SK-N-DZ (cell line): ENCODE measurements around the gene ADPRHL1.
"Not testable (repeated sequence)": the region's sequence is repeated elsewhere in the genome, so short reads cannot be mapped to it uniquely, and the experiment has no call there.

Experiments used
- DNase-seq: peaks from one replicate; pipeline ENCODE4 v3.0.0-alpha.2; 2015; ENCODE audit warnings: low spot score

Gene ADPRHL1

GRCh38 chr13:113373811-113374485 lies 79.3 kb downstream of the ADPRHL1 start:
- no peak for DNase-seq

DNA sequence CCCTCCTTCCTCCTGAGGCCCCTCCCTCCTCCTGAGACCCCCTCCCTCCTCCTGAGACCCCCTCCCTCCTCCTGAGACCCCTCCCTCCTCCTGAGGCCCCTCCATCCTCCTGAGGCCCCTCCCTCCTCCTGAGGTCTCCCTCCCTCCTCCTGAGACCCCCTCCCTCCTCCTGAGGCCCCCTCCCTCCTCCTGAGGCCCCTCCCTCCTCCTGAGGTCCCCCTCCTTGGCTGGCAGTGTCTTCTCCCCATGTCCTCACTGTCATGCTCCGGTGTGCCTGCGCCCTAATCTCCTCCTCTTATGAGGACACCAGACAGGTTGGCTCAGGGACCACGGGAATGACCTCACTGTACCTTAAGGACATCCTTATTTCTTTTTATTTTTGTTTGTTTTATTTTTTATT lies 81.6 kb downstream of the ADPRHL1 start:
- not testable (repeated sequence) for DNase-seq

DNA sequence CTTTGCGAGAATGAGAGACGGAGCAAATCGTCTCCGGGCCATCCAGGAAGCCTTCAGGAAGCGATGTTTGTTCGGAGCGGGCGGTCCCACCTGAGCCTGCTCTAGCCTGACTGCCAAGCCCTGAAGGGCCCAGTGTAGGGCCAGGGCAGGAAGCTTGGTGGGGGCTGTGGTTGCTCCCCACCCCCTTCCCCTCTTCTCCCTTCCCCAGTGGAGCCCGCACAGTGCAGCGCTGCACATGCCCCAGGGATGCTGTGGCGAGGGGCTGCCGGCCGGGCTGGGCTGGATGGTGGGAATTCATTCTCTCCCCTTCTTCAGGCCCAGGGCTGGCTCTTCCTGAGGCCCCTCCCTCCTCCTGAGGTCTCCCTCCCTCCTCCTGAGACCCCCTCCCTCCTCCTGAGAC lies 82.2 kb downstream of the ADPRHL1 start:
- DNase-seq: no peak

DNA sequence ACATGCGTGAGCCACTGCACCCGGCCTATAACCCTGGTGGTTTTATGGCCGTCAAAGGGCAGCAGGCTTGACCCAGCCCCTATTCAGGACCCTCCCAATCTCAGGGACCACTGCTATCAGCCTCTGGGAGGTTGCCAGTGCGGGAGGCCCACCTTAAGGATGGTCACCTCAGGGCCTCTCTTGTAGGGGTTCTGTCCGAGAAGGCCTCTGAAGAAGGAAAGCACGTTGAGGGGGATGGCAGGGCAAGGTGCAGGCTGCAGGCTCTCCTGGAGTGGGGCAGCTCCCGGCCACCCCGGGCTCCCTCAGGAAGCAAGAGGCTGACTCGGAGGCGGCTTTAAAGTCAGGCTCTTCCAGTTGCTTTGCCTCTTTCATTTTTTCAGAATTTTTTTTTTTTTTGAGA lies 83.4 kb downstream of the ADPRHL1 start:
- no peak for DNase-seq

DNA sequence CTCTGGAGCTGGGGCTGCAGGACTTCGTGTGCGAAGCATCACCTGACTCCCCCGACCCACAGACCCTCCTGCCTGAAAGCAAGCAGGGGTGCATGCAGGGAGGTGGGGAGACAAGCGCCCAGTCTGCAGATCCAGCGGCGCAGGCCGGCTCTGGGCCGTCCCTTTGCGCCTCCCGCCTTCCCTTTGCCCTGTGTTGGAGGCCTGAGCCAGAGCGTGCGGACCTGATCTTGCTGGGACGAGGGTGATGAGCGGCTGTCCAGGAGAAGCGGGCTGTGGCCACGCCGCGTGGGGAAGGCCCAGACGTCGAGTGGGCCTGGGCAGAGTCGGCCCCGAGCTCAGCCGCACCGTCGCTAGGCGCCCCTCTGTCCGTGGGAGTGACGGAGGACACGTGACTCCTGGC lies 84.1 kb downstream of the ADPRHL1 start:
- no peak for DNase-seq

DNA sequence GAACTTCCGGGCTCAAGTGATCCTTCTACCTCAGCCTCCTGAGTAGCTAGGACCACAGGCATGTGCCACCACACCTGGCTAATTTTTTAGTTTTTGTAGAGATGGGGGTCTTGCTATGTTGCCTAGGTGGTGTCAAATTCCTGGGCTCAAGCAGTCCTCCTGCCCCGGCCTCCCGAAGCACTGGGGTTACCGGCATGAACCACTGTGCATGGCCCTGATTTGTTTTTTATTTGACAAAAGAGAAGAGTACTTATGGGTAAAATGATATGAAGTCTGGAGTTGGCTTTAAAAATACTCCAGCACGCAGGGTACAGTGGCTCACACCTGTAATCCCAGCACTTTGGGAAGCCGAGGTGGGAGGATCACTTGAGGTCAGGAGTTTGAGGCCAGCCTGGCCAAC lies 84.9 kb downstream of the ADPRHL1 start:
- DNase-seq: not testable (repeated sequence)

DNA sequence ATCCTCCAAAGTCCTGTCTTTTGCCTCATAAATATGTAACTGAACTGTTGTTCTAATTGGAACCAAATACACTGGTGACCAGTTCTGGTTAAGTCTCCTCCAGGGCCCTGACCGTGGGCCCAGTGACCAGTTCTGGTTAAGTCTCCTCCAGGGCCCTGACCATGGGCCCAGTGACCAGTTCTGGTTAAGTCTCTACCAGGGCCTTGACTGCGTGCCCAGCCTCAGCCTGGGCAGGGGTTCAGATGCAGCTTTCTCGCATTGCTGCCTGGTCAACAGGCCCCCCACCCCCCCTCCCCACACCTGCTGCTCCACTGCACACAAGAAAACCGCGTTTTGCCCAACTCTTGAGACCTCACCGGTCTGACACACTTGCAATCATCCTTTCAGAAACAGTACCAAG lies 85.5 kb downstream of the ADPRHL1 start:
- DNase-seq: no peak

DNA sequence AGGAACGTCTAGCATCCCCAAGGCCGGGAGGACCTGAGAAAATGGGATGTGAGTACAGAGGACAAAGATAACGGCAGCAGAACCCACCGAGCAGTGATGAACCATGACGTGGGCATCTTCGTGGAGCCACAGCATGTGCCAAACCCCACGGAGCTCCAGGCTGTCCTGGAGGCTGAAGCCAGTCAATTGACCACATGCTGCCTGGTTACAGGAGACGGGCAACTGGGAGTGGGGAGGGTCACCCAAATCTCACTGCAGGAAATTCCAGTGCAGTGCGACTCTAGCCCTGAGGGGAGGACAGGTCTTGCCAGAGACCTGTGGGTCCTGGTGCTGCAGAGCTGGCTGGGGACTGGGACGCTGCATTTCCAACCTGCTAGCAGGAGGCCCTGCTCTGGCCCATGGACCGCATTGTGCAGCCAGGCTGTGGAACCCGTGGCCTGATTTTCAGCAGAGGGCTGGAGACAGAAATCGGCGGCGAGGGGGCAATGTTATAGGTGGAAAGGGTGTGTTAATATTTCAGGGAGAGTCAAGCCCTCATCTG lies 86.2 kb downstream of the ADPRHL1 start:
- no peak for DNase-seq

DNA sequence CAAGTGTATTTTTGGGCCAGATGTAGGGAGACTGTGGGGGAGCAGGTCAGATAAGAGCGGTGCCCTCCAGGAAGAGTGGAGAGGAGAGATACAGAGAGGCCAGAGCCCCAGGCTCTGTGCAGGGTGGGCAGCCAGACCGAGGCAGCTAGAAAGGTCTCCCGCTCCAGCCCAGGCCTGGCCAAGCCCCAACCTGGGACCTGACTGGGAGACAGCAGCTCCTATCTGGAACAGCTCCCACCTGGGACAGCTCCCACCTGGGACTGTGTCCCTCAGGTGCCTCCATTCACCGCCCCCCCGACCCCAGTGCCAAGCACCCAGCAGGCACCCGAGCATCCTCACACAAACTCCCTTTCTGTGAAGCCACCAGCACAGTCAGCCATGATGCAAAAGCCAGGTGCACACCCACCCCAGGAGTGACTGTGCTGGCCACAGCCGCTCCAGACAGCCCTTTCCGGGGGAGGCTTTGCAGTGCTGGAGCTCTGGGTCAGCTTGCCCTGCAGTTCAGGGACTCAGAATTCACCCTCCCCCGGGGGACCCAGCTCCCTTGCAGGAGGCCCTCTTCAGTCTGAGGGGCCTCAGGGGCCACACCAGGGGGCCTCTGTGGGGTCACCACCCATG lies 87.2 kb downstream of the ADPRHL1 start:
- DNase-seq: no peak

DNA sequence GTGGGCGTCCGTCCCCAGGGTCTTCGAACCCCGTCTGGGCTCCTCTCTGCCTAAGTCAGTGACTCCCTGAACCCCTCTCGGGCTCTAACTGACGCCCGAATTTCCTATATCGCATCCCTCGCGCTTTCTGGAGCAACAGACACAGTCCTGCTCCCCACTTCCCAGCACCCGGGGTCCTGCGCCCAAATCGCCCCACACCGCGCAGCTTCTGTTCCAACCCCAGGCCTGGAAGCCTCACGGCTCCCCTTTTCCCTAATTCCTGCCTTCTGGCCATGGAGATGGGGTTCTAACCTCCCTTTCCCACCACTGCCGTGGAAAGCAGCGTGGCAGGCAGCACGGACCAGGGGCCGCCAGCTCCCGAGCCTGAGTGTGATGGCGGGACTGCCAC lies 87.7 kb downstream of the ADPRHL1 start:
- DNase-seq: no peak

- DNase-seq: no peak
Measured at GRCh38 chr13:113364901-113365582, 88.2 kb downstream of the ADPRHL1 start.

DNA sequence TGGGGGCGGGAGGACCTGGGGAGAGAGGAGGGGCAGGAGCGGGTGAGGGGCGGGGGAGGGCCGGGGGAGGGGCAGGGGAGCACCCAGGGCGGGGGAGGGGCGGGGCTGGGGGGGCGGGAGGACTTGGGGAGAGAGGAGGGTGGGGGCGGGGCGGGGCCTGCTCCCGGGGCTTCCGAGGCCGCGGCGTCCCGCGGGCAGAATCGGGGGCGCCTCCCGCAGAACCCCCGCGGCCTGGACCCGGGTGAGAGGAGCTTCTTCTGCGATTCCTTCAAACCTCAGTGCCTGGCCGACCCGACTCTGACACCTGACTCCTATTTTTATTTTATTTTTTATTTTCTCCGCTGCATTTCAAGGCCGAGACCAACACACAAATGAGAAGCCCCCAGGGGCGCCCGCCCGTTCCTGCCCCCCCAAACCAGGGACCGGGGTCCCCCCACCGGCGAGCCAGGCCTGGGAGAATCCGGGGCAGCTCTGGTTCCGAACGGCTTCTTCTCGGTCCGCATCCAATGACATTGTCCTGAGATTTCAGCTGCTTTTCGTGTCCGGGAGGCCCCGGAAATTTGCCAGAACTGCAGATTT lies 88.9 kb downstream of the ADPRHL1 start:
- no peak for DNase-seq

- no peak for DNase-seq
Measured at GRCh38 chr13:113361406-113361805, 91.9 kb downstream of the ADPRHL1 start.

DNA sequence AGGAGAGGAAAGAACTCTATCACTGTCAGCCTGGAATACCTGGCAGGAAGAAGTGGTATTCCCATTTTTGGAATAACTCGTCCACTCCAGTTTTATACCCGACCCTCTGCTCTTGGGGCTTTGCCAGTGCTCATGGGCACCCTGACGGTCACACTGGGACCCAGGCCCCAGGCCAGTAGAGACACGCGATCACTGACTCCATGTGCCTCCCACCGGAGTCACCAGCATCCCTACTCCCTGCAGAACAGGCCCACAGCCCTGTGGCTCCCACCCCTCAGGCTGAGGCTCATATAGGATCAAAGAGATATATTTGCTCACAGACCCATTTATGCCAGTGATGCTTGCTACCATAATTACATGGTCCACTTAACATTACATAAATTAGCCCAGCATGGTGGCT lies 92.8 kb downstream of the ADPRHL1 start:
- DNase-seq: no peak

DNA sequence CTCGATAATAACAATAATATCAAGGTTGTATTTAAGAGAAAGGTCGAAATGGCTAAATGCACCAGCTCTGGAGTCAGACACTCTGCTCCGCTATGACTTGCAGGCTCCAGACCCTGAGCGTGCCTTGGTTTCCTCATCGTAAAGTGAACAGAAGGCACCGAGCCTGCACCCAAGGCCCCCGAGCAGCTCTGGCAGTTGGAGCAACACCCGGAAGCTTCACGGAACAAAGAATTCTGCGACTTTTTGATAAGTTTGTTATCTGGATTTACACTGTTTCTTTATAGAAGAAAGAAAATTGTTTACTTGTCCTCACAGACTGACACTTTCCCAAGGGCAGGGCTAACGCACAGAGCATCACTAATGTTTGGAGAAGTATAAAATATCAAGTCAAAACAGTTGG lies 93.7 kb downstream of the ADPRHL1 start:
- no peak for DNase-seq

- DNase-seq: no peak
Measured at GRCh38 chr13:113358653-113359190, 94.6 kb downstream of the ADPRHL1 start.

GRCh38 chr13:113357529-113357928 lies 95.8 kb downstream of the ADPRHL1 start:
- DNase-seq: no peak

DNA sequence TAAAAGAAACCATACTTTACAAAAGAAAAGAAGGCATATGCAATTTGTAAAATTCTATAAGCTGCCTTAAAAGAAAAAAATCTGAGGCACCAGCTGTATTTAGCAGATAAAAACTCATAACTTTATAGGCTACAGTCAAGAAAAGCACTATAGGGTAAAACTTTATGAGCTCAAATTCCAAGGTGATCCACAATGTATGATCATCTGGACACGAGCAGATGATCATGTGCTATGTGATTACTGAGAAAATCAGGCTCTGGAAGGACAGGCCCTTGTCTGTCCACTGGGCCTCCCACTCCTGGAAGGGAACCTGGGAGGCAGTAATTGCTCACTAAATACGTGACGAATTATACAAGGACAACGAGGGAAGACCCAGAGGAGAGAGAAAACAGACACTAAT lies 96.7 kb downstream of the ADPRHL1 start:
- no peak for DNase-seq

- no peak for DNase-seq
Measured at GRCh38 chr13:113355621-113356020, 97.7 kb downstream of the ADPRHL1 start.

DNA sequence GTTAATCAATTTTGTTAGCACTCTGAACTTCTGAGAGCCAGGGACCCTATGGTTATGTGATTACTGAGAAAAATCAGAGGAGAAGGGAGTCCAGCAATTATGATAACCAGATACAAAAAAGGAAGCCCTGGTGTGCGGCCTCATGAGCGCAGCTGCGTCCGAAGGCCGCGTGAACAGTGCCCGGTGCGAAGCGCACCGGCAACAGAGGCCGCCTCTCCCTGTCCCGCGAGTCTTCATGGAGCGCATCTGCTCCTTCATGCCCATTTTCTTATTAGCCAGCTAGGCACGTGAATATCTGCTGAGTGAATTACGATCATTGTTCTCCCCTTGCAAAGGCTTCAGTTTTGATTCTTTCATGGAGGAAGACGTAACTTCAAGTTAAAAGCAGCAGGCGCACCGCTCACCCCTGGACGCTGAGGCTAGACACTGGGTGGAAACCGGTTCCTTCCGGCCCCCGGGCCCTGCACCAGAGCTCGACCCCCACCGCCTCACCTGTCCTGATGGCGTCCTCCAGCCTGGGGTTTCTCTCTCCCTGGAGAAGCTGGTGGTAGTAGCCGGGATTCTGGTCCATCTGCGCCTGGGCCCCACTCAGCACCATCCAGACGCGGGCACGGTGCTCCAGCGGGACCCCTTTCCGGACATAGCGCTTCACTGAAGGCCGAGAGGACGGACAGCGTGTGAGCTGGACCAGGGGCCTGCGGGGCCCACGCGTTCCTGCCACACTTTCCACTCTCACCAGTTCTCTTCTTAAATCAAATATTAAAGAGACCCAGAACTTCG lies 98.3 kb downstream of the ADPRHL1 start:
- no peak for DNase-seq

DNA sequence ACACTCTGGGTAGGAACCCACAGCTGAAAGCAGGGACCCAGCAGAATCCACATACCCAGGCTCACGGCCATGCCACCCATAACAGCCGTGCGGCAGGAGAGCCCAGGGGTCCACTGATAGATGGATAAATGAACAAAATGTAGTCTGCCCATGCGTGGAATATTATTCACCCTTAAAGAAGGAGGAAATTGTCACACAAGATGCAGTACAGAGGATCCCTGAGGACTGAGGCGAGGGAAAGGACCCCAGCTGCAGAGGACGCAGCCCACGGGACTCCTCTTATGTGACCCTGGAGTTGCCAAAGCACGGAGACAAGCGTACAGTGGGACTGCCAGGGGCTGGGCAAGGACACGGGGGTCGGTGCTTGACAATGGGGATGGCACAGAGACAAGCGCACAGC lies 100.0 kb downstream of the ADPRHL1 start:
- no peak for DNase-seq
